ENCODE measurements around the gene POLR1G.

GRCh38 chr19:45403781-45404556 lies 2.5 kb upstream of the POLR1G start:
- no peak for TF ChIP-seq CTCF (IDR thresholded peaks at IDR 0.05)
- TF ChIP-seq POLR2A (IDR thresholded peaks at IDR 0.05) = no peak

Data from lower leg skin (tissue), 3 donors.